NCI-H524 (cell line): Measurements from ENCODE around the gene PDE3B.
"Not testable (repeated sequence)": the region's sequence is repeated elsewhere in the genome, so short reads cannot be mapped to it uniquely, and the experiment has no call there.

Source experiments
- DNase-seq, 2 experiments: peaks; one replicate each; lab custom pipeline; 2025; lab: John Stamatoyannopoulos, UW

Gene PDE3B

GRCh38 chr11:14676068-14676467, 32.5 kb downstream of the PDE3B start:
- DNase-seq = no peak

GRCh38 chr11:14677146-14677545, 33.5 kb downstream of the PDE3B start:
- DNase-seq = no peak

GRCh38 chr11:14678350-14678749, 34.7 kb downstream of the PDE3B start:
- no peak for DNase-seq

- DNase-seq = no peak
Measured at GRCh38 chr11:14679662-14680061, 36.1 kb downstream of the PDE3B start.

GRCh38 chr11:14684234-14684915, 40.8 kb downstream of the PDE3B start:
- not testable (repeated sequence) for DNase-seq

- DNase-seq = peak in 1 of 2 experiments; percentile 63
Measured at GRCh38 chr11:14687456-14687855, 43.9 kb downstream of the PDE3B start.

- no peak for DNase-seq
Measured at GRCh38 chr11:14687943-14688627, 44.5 kb downstream of the PDE3B start.

GRCh38 chr11:14695656-14696055, 52.1 kb downstream of the PDE3B start:
- DNase-seq = not testable (repeated sequence)

- no peak for DNase-seq
Measured at GRCh38 chr11:14698771-14699170, 55.2 kb downstream of the PDE3B start.

GRCh38 chr11:14700593-14700992, 57.0 kb downstream of the PDE3B start:
- no peak for DNase-seq

- no peak for DNase-seq
Measured at GRCh38 chr11:14702760-14703159, 59.2 kb downstream of the PDE3B start.

- DNase-seq = no peak
Measured at GRCh38 chr11:14703731-14704130, 60.1 kb downstream of the PDE3B start.

- DNase-seq = no peak
Measured at GRCh38 chr11:14705067-14705466, 61.5 kb downstream of the PDE3B start.

- no peak for DNase-seq
Measured at GRCh38 chr11:14713496-14714244, 70.1 kb downstream of the PDE3B start.

- DNase-seq = not testable (repeated sequence)
Measured at GRCh38 chr11:14715669-14716068, 72.1 kb downstream of the PDE3B start.

- no peak for DNase-seq
Measured at GRCh38 chr11:14722496-14722895, 78.9 kb downstream of the PDE3B start.

GRCh38 chr11:14725150-14725549, 81.5 kb downstream of the PDE3B start:
- DNase-seq = no peak

GRCh38 chr11:14727215-14727614, 83.6 kb downstream of the PDE3B start:
- no peak for DNase-seq

GRCh38 chr11:14727746-14728145, 84.1 kb downstream of the PDE3B start:
- no peak for DNase-seq

GRCh38 chr11:14740539-14740938, 96.9 kb downstream of the PDE3B start:
- DNase-seq = not testable (repeated sequence)

- DNase-seq = no peak
Measured at GRCh38 chr11:14741195-14741594, 97.6 kb downstream of the PDE3B start.

GRCh38 chr11:14742849-14743559, 99.4 kb downstream of the PDE3B start:
- DNase-seq = no peak
